Measurements from ENCODE around the gene ELMO1.

Gene ELMO1

DNA sequence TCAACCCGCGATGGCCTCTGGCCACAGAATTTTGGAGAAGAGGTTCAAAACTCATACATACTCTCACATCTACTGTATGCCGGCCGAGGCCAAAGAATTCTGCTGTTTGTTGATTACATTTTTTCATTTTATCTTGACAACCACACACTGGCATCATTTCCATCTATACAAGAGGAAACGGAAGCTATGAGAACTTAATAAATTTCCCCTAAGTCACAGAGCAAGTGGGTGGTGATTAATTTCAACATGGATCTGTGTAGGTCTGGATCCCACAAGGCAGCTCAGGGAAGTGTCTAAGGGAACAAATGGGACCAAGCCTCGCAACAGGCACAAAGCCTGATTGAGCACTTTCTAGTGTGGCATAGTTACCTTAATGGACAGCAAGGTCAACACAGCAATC, 18.0 kb downstream of the ELMO1 start:
- no peak for DNase-seq (ENCODE audit: low read depth)

DNA sequence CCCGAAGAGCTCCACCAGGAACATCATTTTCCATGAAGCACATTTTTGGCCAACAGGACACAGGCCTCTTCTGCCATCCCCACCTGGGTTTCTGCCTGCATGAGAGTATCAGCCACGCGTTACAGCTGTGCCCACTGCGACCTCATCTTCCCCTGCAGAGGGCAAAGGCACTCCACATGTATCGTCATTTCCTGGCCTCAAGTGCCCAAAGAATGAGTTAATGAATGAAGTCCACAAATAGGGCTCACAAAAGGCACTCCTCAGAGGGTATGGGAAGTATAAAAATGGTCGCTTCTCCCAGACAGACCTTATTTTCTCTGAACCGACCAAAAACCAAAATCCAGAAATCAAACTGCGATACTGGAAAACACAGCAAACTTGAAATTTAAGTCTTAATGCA, 18.5 kb downstream of the ELMO1 start:
- DNase-seq (ENCODE audit: low read depth) = no peak

DNA sequence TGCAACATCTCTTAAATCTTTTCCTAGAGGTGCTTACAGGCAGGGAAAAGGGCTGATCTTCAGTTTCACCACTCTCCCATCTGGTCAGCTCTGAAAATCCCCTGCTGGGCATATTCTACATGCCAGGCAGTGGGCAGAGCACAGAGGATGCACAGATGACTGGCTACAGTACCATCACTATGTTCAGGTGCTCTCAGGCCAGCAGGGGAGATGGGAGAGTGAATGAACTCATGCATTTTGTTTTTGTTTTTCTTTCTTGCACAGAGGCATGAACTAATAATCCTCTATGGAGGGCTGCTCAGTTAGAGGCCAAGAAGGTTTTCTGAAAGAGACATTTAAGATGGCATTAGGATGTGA, 19.3 kb downstream of the ELMO1 start:
- no peak for DNase-seq (ENCODE audit: low read depth)

DNA sequence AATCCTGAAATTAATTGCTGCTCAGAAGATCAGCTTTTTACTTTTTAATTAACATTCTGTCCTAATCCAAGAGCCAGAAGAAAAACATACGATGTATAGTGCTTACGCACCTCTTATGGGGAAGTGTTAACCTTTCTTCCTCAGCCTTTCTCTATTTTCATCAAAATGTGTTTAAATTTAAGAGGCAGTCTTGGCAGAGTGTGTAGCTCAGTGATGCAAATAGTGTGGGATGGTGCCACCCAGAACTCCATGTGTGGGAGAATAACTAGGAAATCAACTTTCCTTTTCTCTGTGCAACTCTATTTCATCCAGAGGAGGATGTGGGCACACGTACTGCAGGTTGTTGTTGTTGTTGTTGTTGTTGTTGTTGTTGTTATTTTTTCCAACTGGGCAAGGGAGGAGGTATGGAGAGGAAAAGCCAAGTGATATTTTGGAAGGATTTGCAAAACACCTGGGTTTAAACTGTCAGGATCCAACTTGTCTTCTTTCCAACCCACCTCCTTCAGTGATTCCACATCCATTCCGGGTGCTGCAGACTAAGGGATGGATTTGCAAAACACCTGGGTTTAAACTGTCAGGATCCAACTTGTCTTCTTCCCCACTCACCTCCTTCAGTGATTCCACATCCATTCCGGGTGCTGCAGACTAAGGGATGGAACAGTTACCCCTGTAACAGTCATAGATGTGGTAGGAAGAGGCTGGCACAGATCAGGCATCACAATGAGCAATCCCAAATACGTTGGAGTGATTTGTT, 19.8 kb downstream of the ELMO1 start:
- DNase-seq (ENCODE audit: low read depth) = no peak

DNA sequence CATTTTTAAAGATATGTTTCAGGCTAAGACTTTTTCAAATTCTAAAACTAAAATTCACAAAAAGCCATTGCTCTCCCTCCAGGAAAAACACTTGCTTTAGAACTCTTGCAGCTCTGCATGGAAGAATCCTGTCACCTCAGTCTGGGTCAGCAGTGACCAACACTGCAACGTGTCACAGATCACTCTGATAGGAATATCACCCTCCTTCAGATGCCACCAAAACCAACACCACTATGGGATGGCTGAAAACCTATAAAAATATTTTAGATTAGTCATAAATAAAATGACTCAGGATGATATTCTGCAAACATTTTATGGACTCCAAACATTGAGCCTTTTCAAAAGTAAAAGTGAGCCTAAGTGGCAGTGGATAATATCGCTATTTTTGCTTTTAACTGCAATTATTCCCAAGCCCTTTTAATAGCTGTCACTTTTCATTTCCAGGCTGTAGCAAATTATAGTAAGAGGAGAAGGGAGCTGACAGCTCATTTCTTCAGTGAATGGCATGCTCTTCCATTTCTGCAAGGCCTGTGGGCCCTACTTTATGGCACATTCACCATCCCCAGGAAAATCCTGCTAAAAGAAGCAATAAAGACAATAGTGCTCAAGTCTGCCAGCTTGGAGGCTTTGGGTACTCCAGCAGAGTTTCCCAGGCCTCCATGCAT, 21.3 kb downstream of the ELMO1 start:
- no peak for DNase-seq (ENCODE audit: low read depth)

DNA sequence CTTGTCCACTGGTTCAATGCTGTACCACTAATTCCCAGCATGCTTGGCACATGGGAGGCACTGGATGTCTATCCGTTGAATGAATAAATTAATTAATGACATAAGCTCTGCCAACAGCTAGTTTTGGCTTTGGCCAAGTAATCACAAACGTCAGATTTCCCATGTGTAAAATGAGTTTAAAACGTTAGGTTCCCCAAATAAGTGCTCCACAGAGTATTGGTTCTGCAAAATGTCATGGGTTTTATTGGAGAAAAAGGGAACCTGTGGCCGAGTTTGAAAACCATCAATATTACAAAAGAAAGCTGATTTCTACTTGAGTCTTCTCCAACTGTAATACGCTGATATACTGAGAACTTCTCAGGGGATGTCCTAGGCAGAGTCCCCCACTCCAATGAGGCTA, 23.2 kb downstream of the ELMO1 start:
- no peak for DNase-seq (ENCODE audit: low read depth)

- DNase-seq (ENCODE audit: low read depth) = no peak
Observed at GRCh38 chr7:37424995-37425394, 23.7 kb downstream of the ELMO1 start.

GRCh38 chr7:37424521-37424920, 24.1 kb downstream of the ELMO1 start:
- DNase-seq (ENCODE audit: low read depth) = no peak

- DNase-seq (ENCODE audit: low read depth) = no peak
Observed at GRCh38 chr7:37421861-37422500, 26.7 kb downstream of the ELMO1 start.

- DNase-seq (ENCODE audit: low read depth) = no peak
Observed at GRCh38 chr7:37420946-37421695, 27.5 kb downstream of the ELMO1 start.

DNA sequence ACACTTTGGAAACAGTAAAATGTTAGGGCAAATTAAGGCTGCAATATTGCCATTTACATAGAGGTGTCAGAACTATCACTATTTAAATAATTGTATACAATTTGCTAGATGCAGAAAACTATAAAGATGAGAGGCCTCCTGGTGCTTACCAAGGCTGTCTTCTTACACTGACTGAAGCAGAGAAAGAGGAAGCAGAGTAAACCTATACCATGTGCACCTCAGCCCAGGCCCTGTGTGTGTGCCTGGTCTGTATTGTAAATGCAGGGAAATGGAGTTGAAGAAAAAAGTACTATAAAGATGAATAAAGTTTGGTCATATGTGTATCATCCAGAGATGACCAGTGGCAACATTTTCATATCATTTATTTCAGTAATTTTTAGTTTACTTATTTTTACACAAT, 29.2 kb downstream of the ELMO1 start:
- DNase-seq (ENCODE audit: low read depth) = no peak

- DNase-seq (ENCODE audit: low read depth) = no peak
Observed at GRCh38 chr7:37418381-37418780, 30.3 kb downstream of the ELMO1 start.

DNA sequence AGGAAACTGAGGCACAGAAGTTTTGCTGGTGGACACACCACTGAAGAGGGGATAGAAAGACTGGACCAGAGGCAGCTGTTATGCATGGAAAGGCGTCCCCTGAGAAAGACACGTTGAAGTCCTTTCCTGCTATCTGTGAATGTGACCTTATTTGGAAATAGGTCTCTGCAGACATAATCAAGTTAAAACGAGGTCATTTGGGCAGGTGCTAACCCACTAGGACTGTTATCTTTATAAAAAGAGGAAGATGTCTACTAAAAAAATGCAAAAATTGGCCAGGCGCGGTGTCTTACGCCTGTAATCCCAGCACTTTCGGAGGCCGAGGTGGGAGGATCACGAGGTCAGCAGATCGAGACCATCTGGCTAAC, 31.6 kb downstream of the ELMO1 start:
- no peak for DNase-seq (ENCODE audit: low read depth)

DNA sequence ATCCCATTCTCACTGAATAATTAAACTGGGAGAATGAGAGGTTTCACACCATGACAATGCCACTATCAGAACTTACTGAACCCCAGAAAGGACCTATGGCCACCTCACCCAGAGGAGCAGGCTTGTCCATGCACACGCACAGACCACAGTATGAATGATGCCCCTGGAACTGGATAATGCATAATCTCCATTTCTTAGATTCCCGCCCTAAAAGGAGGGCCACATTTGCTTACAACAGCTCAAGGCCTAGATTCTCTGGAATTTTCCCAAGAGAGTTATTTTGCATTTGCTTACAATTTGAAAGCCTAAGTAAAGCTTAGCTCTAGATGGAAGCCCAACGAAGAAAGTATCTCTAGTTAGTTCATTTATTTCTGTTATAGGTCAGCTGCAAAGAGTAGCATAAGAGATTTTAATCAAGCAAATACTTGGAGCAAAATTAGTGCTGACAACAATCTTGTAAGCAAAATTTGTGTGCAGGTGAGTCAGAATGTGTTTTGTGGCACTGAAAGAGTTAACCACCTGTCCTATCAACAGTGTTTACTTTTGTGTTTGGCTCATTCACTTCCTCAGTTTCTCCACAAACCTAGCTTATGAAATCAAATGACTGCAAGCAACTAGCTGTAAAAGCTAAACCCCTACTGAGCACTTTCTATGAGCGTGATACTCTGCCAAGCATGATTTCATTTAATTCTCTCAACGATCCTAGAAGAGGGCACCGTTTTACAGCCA, 32.1 kb downstream of the ELMO1 start:
- no peak for DNase-seq (ENCODE audit: low read depth)

DNA sequence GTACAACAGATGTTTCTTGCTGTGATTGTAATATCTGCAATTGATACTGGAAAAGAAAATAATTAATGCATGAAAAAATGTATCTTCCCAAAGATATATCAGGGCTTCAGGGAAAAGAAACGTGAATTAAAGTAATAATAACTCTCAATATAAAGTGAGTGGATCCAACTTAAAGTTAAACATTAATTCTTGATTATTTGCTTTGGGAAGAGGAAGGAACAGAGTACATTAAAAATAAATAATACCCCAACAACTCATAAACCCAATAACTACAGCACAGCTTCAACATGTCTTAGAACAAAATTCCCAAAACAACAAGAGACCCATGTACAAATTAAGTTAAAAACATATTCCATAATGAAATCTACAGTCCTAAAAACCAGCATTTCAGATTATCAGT, 33.0 kb downstream of the ELMO1 start:
- DNase-seq (ENCODE audit: low read depth) = no peak

DNA sequence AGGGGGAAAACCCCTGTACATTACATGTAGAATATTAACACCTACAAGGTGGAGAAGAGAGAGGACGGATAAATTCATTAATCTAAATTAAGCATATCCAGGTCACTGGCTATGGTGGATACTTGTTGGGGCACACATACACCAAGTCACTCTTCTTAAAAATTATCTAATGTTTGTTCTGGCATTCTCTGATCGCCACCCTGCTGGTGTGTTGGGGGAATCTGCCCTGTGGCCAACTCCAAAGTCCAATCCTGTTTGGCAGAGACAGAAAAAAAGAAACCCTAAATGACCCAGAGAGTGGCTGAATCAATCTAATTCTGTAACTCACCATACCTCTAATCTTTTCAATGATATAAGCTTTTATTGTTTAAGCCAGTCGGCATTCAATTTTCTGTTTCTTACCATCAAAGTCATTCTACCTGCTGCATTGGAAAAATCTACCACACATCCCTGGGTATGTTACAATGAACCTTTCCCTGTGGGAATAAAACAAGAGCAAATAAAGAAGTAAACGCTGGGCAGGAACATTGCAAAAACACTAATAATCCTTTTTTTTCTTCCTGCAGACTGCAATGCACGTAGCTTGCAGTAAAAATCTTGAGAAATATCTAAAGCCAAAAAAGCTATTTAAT, 34.2 kb downstream of the ELMO1 start:
- no peak for DNase-seq (ENCODE audit: low read depth)

GRCh38 chr7:37411444-37412034, 37.1 kb downstream of the ELMO1 start:
- DNase-seq (ENCODE audit: low read depth) = no peak

GRCh38 chr7:37410305-37411229, 38.1 kb downstream of the ELMO1 start:
- no peak for DNase-seq (ENCODE audit: low read depth)

GRCh38 chr7:37409461-37409860, 39.2 kb downstream of the ELMO1 start:
- no peak for DNase-seq (ENCODE audit: low read depth)

All from GM04503 (cell line).